ENCODE data around the gene PHF2. TPM values are rescaled to one million over a fixed set of nuclear protein-coding genes. Genes with fewer than 3 reads are reported as not detected.

The PHF2 gene
- total RNA-seq, 1 donor from 2014 or later = 13.9 TPM

GRCh38 chr9:93650448-93650847 is 74.1 kb downstream of the PHF2 start:
- no peak for DNase-seq (ENCODE audit: low read depth in 2 of 2)

DNA sequence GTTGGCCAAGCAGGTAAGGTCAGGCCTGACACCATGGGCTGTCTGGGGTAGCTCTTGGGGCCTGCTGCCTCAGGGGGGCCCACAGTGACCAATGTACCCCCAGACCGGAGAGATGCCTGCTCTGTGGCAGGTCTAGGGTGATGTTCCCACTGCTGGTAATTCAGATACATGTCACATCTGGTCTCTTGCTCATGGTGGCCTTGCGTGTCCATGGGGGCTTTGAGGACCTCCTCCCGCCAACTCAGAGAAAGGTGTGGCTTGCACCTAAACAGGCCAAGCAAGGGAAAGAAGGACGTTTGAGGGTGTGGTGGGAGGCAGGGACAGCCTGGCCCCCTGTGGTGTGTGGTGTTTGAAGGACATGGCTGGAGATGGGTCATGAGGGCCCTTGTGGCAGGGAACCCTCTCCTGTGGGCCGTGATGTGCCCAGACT is 75.2 kb downstream of the PHF2 start:
- no peak for DNase-seq (ENCODE audit: low read depth in 2 of 2)

DNA sequence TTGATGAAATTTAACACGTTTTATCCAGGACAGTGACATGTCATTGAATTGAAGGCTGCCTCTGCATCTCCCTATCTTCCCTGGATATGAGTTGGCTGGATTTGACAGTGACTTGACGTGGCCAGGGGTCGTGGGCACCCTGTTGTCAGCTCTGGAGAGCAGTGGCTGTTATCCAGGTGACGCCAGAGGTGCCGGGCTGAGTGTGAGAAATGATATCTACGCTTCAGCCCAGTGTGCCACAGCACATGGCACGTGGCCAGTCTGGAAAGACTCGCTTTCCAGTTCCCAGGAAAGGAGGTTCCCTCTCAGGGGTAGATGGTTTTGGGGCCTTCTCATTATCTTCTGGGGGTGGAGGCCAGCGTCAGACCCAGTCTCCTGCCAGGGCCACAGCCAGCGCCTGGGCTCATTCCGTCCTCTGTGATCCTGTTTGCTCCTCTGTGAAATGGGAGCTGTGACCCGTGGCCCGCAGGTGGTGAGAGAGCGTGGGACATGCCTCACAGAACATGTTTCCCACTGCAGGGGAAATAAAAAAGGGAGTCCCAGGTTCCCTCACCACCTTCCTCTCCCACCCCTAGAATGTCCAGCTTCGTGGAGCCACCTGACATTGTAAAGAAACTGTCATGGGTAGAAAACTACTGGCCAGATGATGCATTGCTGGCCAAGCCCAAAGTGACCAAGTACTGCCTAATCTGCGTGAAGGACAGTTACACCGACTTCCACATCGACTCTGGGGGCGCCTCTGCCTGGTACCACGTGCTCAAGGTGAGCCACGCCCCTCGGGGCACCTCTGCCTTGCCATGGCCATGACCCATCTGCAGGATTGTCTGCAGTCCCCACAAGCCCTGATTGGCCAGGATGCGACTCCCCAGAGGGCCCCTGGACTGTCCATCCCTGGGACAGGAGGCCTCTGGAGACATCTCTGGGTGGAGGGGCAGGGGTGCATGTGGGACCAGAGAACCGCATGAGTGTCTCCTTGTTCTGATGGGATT is 76.5 kb downstream of the PHF2 start:
- DNase-seq (ENCODE audit: low read depth in 2 of 2) = no peak

GRCh38 chr9:93653760-93654159 is 77.4 kb downstream of the PHF2 start:
- DNase-seq (ENCODE audit: low read depth in 2 of 2) = no peak

- no peak for DNase-seq (ENCODE audit: low read depth in 2 of 2)
These were observed 78.1 kb downstream of the PHF2 start for GRCh38 chr9:93654351-93654961.

DNA sequence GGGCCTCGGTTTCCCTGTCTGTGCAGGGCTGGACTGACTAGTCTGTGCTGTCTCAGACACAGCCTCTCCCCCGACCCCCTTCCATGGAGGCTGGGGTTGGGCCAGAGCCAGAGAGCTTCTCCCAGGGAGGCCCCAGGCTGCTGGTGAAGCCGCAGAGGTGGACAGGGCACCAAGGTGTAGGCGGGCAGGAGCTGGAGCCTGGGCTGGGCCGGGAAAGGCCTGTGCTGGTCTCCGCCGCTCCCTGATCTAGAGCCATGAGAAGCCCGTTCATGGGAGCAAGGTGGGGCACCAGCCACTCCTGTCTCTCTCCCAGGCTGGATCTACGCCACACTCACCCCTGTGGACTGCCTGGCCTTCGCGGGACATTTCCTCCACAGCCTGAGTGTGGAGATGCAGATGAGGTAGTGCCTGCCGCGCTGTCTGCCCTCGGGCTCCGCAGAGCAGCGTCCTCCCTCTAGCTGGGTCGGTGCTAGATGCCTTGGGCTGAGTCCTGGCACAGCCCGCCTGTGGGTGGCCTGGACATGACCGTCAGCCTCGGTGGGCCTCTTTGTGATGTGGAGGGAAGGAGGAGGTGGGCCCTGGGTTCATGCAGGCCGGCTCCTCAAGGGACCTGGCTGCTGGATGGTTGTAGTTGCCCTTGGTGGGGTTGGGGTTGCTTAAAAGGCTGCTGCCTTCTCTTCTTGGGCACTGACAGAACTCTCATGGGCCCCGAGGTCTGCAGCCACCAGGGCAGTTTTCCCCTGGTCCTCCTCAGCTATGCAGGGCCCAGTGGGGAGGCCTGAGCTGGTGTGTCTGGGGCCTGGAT is 79.4 kb downstream of the PHF2 start:
- DNase-seq (ENCODE audit: low read depth in 2 of 2) = no peak

DNA sequence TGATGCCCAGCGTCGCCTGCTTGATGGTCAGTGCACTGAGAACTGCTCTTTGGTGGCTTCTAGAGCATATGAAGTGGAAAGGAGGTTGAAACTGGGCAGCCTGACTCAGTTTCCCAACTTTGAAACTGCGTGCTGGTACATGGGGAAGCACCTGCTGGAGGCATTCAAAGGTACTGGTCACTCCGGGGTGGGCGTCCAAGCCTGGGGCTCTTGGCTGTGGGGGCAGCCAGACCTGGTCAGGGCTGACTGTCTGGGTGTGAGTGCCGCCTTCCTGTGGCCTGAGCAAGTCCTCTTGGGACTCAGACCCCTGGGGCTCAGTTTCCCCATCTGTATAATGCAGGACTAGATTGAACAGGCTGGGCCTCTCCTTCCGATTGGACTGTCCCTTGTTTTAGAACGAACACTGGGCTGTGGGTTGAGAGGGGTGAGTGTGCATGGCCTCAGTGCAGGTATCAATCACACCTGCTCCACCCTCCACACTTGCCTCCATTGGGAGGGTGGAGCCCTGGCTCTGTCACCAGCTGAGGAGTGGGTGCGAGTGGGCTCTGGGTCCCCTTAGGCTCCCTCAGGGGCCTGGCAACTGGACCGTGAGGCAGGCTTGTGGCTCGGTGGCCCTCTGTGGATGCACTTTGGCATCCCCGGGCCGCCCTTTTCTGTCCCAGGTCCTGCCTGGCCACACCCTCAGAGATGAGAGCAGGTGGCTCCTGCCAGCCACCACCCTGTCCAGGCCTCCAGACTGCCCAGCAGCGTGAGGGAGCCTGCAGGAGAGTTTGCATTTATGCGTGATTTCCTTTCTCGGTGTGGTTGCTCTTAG is 80.2 kb downstream of the PHF2 start:
- DNase-seq (ENCODE audit: low read depth in 2 of 2) = no peak

DNA sequence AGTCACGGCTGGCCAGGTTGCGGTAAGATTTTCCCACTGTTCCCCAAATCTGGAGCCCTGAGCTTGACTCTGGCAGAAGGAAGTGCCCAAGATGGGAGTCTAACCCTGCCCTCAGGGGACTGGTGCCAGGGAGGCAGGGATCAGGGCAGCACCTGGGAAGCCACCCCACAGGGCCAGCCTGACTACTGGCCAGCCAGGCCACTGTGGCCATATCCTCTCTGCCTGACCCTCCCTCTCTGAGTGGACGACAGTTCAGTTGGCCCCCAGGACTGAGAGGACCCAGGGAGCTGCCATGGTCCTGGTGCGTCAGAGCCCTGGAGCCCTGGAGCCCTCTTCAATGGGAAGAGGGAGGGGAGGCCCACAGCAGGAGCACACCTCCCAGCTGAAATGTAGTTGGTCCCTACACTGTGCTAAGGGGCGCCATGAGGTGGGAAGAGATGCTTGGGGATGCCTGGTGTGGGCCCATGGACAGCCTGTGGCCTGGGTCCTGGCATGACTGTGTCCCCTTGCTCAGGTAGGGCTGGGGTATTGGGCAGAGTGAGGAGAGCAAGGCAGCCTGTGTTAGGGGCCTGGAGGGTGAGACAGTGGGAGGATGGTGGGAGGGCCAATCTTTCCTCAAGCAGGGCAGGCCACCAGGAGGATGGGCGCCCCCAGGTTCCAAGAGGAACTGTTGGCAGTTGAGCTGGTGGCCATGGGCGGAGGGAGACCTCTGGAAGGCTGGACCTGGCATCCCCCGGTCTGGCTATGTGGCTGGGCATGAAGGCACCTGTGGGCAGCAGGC is 81.1 kb downstream of the PHF2 start:
- DNase-seq (ENCODE audit: low read depth in 2 of 2) = no peak

GRCh38 chr9:93658184-93658925 is 82.0 kb downstream of the PHF2 start:
- DNase-seq (ENCODE audit: low read depth in 2 of 2) = no peak

GRCh38 chr9:93659044-93659836 is 82.9 kb downstream of the PHF2 start:
- DNase-seq (ENCODE audit: low read depth in 2 of 2) = no peak

DNA sequence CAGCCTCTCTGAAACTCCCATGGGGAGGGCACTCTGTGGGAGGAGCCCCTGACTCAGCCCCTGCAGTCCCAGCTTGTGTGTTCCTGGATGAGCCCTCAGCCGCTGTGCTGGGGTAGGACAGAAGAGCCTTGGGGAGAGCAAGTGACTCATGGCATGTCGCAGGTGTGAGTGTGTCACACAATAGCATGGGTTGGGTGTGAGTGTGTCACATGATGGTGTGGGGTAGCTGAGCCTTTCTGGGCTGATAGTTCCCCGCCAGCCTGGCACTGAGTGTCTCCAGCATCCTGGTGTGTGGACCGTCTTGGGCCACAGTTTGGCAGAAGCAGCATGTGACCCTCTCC is 83.4 kb downstream of the PHF2 start:
- no peak for DNase-seq (ENCODE audit: low read depth in 2 of 2)

DNA sequence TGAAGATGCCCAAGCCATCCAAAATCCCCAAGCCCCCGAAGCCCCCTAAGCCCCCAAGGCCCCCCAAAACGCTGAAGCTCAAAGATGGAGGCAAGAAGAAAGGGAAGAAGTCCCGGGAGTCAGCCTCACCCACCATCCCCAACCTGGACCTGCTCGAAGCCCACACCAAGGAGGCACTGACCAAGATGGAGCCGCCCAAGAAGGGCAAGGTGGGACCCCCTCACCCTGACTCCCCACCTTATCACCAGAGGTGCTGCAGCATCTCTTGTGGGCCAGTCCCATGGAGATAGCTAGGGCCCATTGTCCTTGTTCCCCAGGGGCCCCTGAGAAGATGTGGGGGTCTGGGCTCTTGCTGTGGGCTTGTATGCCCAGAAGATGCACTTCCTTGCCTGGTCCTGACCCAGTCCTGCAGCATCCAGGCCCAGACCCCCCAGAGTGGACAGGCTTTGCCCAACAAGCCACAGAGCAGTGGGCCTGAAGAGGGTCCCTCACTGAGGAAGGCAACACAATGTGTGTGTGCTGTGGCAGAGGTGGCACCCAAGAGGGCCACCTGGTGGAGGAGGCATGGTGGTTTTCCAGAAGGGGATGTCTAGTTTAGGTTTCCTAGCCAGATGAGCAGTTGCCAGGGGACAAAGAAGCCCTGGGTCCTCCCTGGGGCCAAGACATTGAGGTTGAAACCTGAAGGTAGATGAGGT is 84.1 kb downstream of the PHF2 start:
- DNase-seq (ENCODE audit: low read depth in 2 of 2) = no peak

DNA sequence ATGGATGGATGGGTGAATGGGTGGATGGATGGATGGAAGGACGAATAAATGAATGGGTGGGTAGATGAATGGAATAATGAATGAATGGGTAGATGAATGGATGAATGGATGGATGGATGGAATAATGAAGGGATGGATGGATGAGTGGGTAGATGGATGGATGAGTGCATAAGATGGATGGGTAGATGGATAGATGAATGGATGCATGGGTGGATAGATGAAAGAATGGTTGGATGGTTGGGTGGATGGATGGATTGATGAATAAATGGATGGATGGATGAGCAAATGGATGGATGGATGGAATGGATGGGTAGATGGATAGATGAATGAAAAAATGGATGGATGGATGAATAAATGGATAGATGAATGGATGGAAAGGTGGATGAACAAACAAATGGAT is 85.2 kb downstream of the PHF2 start:
- no peak for DNase-seq (ENCODE audit: low read depth in 2 of 2)

GRCh38 chr9:93662016-93662638 is 85.7 kb downstream of the PHF2 start:
- no peak for DNase-seq (ENCODE audit: low read depth in 2 of 2)

- DNase-seq (ENCODE audit: low read depth in 2 of 2) = no peak
These were observed 86.7 kb downstream of the PHF2 start for GRCh38 chr9:93662952-93663572.

- DNase-seq (ENCODE audit: low read depth in 2 of 2) = no peak
These were observed 87.6 kb downstream of the PHF2 start for GRCh38 chr9:93663877-93664548.

All from lung microvascular endothelial cell (primary cell).